SK-N-SH (cell line): Measurements from ENCODE around the gene CA10. TPM values are rescaled to one million over a fixed set of nuclear protein-coding genes. Genes with fewer than 3 reads are reported as not detected.

Source experiments
- CTCF ChIA-PET: fragments of 300-600, 350-600 bp; formaldehyde crosslinking; extraction: SDS; loops from one replicate; lab custom pipeline; 2021; lab: Yijun Ruan, JAX
- POLR2A ChIA-PET: fragments of 350-600 bp; sonication (Branson Sonifier 250); formaldehyde crosslinking; extraction: SDS; loops from one replicate; lab custom pipeline; 2020; ENCODE audit warnings: antibody characterized with exemption, inconsistent platforms; lab: Yijun Ruan, JAX
- DNase-seq: peaks from one replicate; pipeline ENCODE4 v3.0.0; 2012
- H2AFZ ChIP-seq: fragments of 200-600 bp; sonication (generic); 2 replicates; pipeline ENCODE4 v1.8.1; 2016; ENCODE audit warnings: antibody characterized with exemption, mild to moderate bottlenecking, low read depth
- H3F3A ChIP-seq: fragments of 200-600 bp; sonication (generic); replicated peaks from 2 replicates; pipeline ENCODE3; 2016; ENCODE audit warnings: antibody characterized with exemption, mild to moderate bottlenecking; ENCODE audit not compliant: insufficient read depth
- H3K27ac ChIP-seq, 2 experiments: fragments of 200-500 bp in 1 of 2; fragments of 200-600 bp in 1 of 2; sonication (Bioruptor generic) in 1 of 2; sonication (generic), shearing (Covaris generic) in 1 of 2; 2 replicates each; pipeline versions ENCODE4 v1.5.1 to v1.6.1; 2014 to 2016; ENCODE audit warnings: low read depth in 2 of 2, inconsistent platforms in 1 of 2, low read length in 1 of 2, mild to moderate bottlenecking in 1 of 2, mixed read lengths in 1 of 2
- H3K27me3 ChIP-seq: fragments of 200-600 bp; sonication (generic), shearing (Covaris generic); 2 replicates; pipeline ENCODE4 v1.6.1; 2016; ENCODE audit warnings: mixed run types; ENCODE audit not compliant: insufficient read depth
- H3K36me3 ChIP-seq, 2 experiments: fragments of 200-500 bp in 1 of 2; fragments of 200-600 bp in 1 of 2; sonication (Bioruptor generic) in 1 of 2; sonication (generic) in 1 of 2; replicated peaks in 1 of 2; 2 replicates each; pipeline versions ENCODE3 to v1.5.1; 2014 to 2016; ENCODE audit warnings: low read length in 1 of 2, mild to moderate bottlenecking in 1 of 2; ENCODE audit not compliant: insufficient read depth in 2 of 2, control insufficient read depth in 1 of 2
- H3K4me1 ChIP-seq, 2 experiments: fragments of 200-500 bp in 1 of 2; fragments of 200-600 bp in 1 of 2; sonication (Bioruptor generic) in 1 of 2; sonication (generic), shearing (Covaris generic) in 1 of 2; 2 replicates each; pipeline versions ENCODE4 v1.5.1 to v1.6.1; 2014 to 2016; ENCODE audit warnings: low read depth in 1 of 2, low read length in 1 of 2, mixed run types in 1 of 2; ENCODE audit not compliant: insufficient read depth in 2 of 2, control insufficient read depth in 1 of 2
- H3K4me2 ChIP-seq: fragments of 200-600 bp; sonication (generic), shearing (Covaris generic); 2 replicates; pipeline ENCODE4 v1.6.1; 2017; ENCODE audit warnings: mixed run types
- H3K4me3 ChIP-seq, 2 experiments: fragments of 200-500 bp in 1 of 2; fragments of 200-600 bp in 1 of 2; sonication (Bioruptor generic) in 1 of 2; sonication (generic), shearing (Covaris generic) in 1 of 2; 2 replicates each; pipeline versions ENCODE4 v1.5.1 to v1.8.1; 2014 to 2016; ENCODE audit warnings: low read depth in 2 of 2, inconsistent platforms in 1 of 2, low read length in 1 of 2, mild to moderate bottlenecking in 1 of 2, mixed read lengths in 1 of 2, moderate library complexity in 1 of 2
- H3K79me2 ChIP-seq: fragments of 200-600 bp; sonication (generic); 2 replicates; pipeline ENCODE4 v1.8.1; 2017; ENCODE audit warnings: mild to moderate bottlenecking; ENCODE audit not compliant: insufficient read depth
- H3K9ac ChIP-seq: fragments of 200-600 bp; sonication (generic); 2 replicates; pipeline ENCODE4 v1.6.1; 2017; ENCODE audit warnings: mixed run types
- H3K9me2 ChIP-seq: fragments of 200-600 bp; sonication (generic); 2 replicates; pipeline ENCODE4 v1.6.1; 2017; ENCODE audit warnings: mixed run types
- H3K9me3 ChIP-seq: fragments of 200-600 bp; sonication (generic); 2 replicates; pipeline ENCODE4 v1.6.1; 2017; ENCODE audit warnings: mixed run types, mild to moderate bottlenecking, moderate library complexity
- H4K20me1 ChIP-seq: fragments of 200-600 bp; sonication (generic); 2 replicates; pipeline ENCODE4 v1.6.1; 2017; ENCODE audit warnings: mild to moderate bottlenecking, mixed run types; ENCODE audit not compliant: insufficient read depth
- CHD2 ChIP-seq: fragments of 150-350 bp; IDR thresholded peaks from 2 replicates; pipeline ENCODE4 v1.6.1; 2018; ENCODE audit warnings: low read length; ENCODE audit not compliant: partially characterized antibody
- EZH2phosphoT487 ChIP-seq: fragments of 200-600 bp; sonication (generic); IDR thresholded peaks from 2 replicates; pipeline ENCODE4 v1.6.1; 2017; ENCODE audit warnings: low read depth, mixed run types, mild to moderate bottlenecking, antibody characterized with exemption, moderate library complexity, borderline replicate concordance
- FOSL2 ChIP-seq: IDR thresholded peaks from 2 replicates; pipeline ENCODE4 v1.4.0; 2012; ENCODE audit warnings: low read depth, mild to moderate bottlenecking, moderate library complexity, borderline replicate concordance
- FOXJ3 ChIP-seq: sonication (generic); formaldehyde crosslinking; IDR thresholded peaks from 2 replicates; pipeline ENCODE4 v1.5.1; 2020; ENCODE audit warnings: mild to moderate bottlenecking, missing genetic modification reagents
- FOXM1 ChIP-seq: IDR thresholded peaks from 2 replicates; pipeline ENCODE4 v1.4.0; 2012; ENCODE audit warnings: low read depth, mild to moderate bottlenecking
- GABPA ChIP-seq: IDR thresholded peaks from 2 replicates; pipeline ENCODE4 v1.4.0; 2012; ENCODE audit warnings: low read depth, mild to moderate bottlenecking
- GATA2 ChIP-seq: sonication (generic); formaldehyde crosslinking; IDR thresholded peaks from 2 replicates; pipeline ENCODE4 v1.5.0; 2020; ENCODE audit warnings: mild to moderate bottlenecking, missing genetic modification reagents
- JUND ChIP-seq: IDR thresholded peaks from 2 replicates; pipeline ENCODE4 v1.4.0; 2012
- MAX ChIP-seq: IDR thresholded peaks from 2 replicates; pipeline ENCODE4 v1.4.0; 2012; ENCODE audit warnings: low read depth
- NRF1 ChIP-seq: IDR thresholded peaks from 2 replicates; pipeline ENCODE4 v1.6.1; 2012; ENCODE audit warnings: low read depth, mild to moderate bottlenecking, low read length
- PBX3 ChIP-seq: IDR thresholded peaks from 2 replicates; pipeline ENCODE4; 2012
- RCOR1 ChIP-seq: fragments of 150-350 bp; IDR thresholded peaks from 2 replicates; pipeline ENCODE4 v1.6.1; 2017; ENCODE audit warnings: antibody characterized with exemption, low read length
- RFX5 ChIP-seq: IDR thresholded peaks from 2 replicates; pipeline ENCODE4 v1.6.1; 2012; ENCODE audit warnings: mild to moderate bottlenecking, improper control_type of control experiment, low read length
- RXRA ChIP-seq: IDR thresholded peaks from 2 replicates; pipeline ENCODE4 v1.4.0; 2012; ENCODE audit warnings: low read depth, mild to moderate bottlenecking, borderline replicate concordance
- SIN3A ChIP-seq: IDR thresholded peaks from 2 replicates; pipeline ENCODE4 v1.6.1; 2012; ENCODE audit warnings: low read depth, mild to moderate bottlenecking, low read length, moderate library complexity, borderline replicate concordance
- TAF1 ChIP-seq: IDR thresholded peaks from 2 replicates; pipeline ENCODE4 v1.6.1; 2012; ENCODE audit warnings: low read depth, mild to moderate bottlenecking, low read length, moderate library complexity, borderline replicate concordance
- TEAD4 ChIP-seq: IDR thresholded peaks from 2 replicates; pipeline ENCODE4 v1.4.0; 2012; ENCODE audit warnings: mild to moderate bottlenecking, borderline replicate concordance; ENCODE audit not compliant: insufficient read depth
- USF2 ChIP-seq: fragments of 150-350 bp; IDR thresholded peaks from 2 replicates; pipeline ENCODE4 v1.6.1; 2017; ENCODE audit warnings: antibody characterized with exemption, low read length, low read depth, borderline replicate concordance
- whole genome bisulfite sequencing: methylation state at CpG from one replicate; pipeline ENCODE4 v1.1.6; 2017; ENCODE audit warnings: low lambda C conversion rate; 5-methylcytosine and 5-hydroxymethylcytosine counted together
- polyA plus RNA-seq, 3 experiments: library from polyadenylated mRNA; depleted of rRNA; stranded (reverse); fragments of >200 nt; gene quantifications; 2 replicates each; pipeline ENCODE4 v1.2.3, GENCODE V29; 2012
- TF ChIP-seq, protein P1 (sequence below): IDR thresholded peaks from 2 replicates; pipeline ENCODE4 v1.4.0; 2012; ENCODE audit warnings: low read depth, borderline replicate concordance
- TF ChIP-seq, protein P2 (sequence below): IDR thresholded peaks from 2 replicates; pipeline ENCODE4 v1.4.0; 2012; ENCODE audit warnings: low read depth, borderline replicate concordance
- TF ChIP-seq, protein P3 (sequence below): fragments of 150-350 bp; IDR thresholded peaks from 2 replicates; pipeline ENCODE4 v1.6.1; 2016; ENCODE audit warnings: mild to moderate bottlenecking, low read depth, low read length

CA10 gene
- polyA plus RNA-seq, 1 of the 3 experiments (the other 2 are of a cell fraction), result not detected

DNA sequence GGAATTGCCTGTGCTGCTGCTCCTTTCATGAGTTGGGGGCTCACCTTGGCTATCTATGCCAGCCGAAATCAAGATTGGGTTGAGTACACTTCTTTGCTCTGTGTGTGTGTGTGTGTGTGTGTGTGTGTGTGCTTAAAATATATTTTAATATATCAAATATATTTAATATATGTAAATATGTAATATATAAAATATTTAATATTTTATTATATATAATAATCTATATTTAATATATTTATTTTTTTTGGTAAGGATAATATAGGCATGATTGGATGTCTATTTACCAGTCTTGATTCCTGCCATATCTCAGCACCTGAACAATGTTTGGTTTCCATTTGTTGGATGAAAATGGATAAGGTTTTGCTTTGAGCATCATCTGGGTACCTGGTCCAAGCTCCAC is 399.3 kb downstream of the CA10 start:
- Histone ChIP-seq H3K9me3 (no peaks in the 10 kb centered on the region), H3K27ac (no peak overlapping the region), H2AFZ (no peak overlapping the region), H3K4me2 (no peak overlapping the region), H3K9me2 (no peaks in the 10 kb centered on the region), H3K4me1 (no peaks in the 10 kb centered on the region; a peak in 1 of 4 replicates), H3K79me2 (no peaks in the 10 kb centered on the region), H3K36me3 (no peaks in the 10 kb centered on the region), H3F3A (no peaks in the 10 kb centered on the region), H3K4me3 (no peak overlapping the region), H3K27me3 (no peaks in the 10 kb centered on the region), H3K9ac (no peak overlapping the region), H4K20me1 (no peaks in the 10 kb centered on the region)
- TF ChIP-seq PBX3 (no peak), GATA2 (CRISPR knock-in tag) (no peak), FOXJ3 (CRISPR knock-in tag) (no peak), EZH2phosphoT487 (no peak), MAX (no peak), FOSL2 (no peak), CHD2 (no peak), TAF1 (no peak), FOXM1 (no peak), NRF1 (no peak), TEAD4 (no peak), RXRA (no peak), RFX5 (no peak)
- TF ChIP-seq, protein P1, sequence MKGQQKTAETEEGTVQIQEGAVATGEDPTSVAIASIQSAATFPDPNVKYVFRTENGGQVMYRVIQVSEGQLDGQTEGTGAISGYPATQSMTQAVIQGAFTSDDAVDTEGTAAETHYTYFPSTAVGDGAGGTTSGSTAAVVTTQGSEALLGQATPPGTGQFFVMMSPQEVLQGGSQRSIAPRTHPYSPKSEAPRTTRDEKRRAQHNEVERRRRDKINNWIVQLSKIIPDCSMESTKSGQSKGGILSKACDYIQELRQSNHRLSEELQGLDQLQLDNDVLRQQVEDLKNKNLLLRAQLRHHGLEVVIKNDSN, result no peak
- ChIA-PET POLR2A (no interaction called here), CTCF (interaction anchor here (1.4 to 12.4 kb wide), 2 partner anchors 346 to 437 kb away, joined by 4 to 198 read pairs; no protein-coding TSS in a partner anchor)
- 23% methylated on average over 1 of the region's 1 CpG for WGBS
- no peak for DNase-seq

DNA sequence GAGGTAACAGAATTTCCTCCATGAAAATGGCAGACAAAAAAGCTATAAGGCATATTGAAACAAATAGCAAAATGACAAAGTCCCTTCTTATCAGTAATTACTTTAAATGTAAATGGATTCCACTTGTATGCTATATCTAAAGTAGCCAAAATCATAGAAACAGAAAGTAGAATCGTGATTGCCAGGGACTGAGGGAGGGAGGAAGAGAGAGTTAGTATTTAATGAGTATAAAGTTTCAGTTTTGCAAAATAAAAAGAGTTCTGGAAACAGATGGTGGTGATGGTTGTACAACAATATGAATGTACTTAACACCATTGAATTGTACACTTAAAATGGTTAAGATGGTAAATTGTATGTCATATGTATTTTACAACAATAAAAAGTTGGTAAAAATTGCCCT is 407.4 kb downstream of the CA10 start:
- Histone ChIP-seq H3K9me2 (no peaks in the 10 kb centered on the region), H3K27ac (no peak overlapping the region), H2AFZ (no peak overlapping the region), H3K36me3 (no peaks in the 10 kb centered on the region), H3F3A (no peaks in the 10 kb centered on the region), H4K20me1 (no peaks in the 10 kb centered on the region), H3K4me2 (no peak overlapping the region), H3K4me1 (peaks cover 0 to under 1% of the 10 kb centered on the region in 2 experiments; a peak in 2 of 4 replicates), H3K79me2 (no peaks in the 10 kb centered on the region), H3K4me3 (no peak overlapping the region), H3K9me3 (no peaks in the 10 kb centered on the region), H3K27me3 (no peaks in the 10 kb centered on the region), H3K9ac (no peak overlapping the region)
- WGBS, result 4% methylated on average over 1 of the region's 1 CpG
- POLR2A ChIA-PET, result no interaction called here
- CTCF ChIA-PET, result interaction anchor here (0.6 to 6.6 kb wide), 5 partner anchors 14 to 453 kb away, joined by 3 to 37 read pairs (median 3); no protein-coding TSS in a partner anchor
- no peak for DNase-seq
- TF ChIP-seq RCOR1, result no peak
- no peak for TF ChIP-seq GABPA
- TF ChIP-seq, protein P2, sequence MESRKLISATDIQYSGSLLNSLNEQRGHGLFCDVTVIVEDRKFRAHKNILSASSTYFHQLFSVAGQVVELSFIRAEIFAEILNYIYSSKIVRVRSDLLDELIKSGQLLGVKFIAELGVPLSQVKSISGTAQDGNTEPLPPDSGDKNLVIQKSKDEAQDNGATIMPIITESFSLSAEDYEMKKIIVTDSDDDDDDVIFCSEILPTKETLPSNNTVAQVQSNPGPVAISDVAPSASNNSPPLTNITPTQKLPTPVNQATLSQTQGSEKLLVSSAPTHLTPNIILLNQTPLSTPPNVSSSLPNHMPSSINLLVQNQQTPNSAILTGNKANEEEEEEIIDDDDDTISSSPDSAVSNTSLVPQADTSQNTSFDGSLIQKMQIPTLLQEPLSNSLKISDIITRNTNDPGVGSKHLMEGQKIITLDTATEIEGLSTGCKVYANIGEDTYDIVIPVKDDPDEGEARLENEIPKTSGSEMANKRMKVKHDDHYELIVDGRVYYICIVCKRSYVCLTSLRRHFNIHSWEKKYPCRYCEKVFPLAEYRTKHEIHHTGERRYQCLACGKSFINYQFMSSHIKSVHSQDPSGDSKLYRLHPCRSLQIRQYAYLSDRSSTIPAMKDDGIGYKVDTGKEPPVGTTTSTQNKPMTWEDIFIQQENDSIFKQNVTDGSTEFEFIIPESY, result no peak
- no peak for TF ChIP-seq TAF1
- TF ChIP-seq, protein P1, result no peak
- TF ChIP-seq JUND, result no peak
- TF ChIP-seq CHD2, result no peak
- TF ChIP-seq USF2, result no peak
- TF ChIP-seq SIN3A, result no peak
- TF ChIP-seq, protein P3, sequence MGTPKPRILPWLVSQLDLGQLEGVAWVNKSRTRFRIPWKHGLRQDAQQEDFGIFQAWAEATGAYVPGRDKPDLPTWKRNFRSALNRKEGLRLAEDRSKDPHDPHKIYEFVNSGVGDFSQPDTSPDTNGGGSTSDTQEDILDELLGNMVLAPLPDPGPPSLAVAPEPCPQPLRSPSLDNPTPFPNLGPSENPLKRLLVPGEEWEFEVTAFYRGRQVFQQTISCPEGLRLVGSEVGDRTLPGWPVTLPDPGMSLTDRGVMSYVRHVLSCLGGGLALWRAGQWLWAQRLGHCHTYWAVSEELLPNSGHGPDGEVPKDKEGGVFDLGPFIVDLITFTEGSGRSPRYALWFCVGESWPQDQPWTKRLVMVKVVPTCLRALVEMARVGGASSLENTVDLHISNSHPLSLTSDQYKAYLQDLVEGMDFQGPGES, result no peak
- TF ChIP-seq TEAD4, result no peak
